Endothelial cell of umbilical vein (primary cell): Measurements from ENCODE around the gene BDP1. TPM values are rescaled to one million over a fixed set of nuclear protein-coding genes. Genes with fewer than 3 reads are reported as not detected.

Source experiments
- BruUV-seq: library from RNA; stranded (reverse); fragments of 400-500 nt; replicated peaks from 2 replicates; lab custom pipeline; 2021; lab: Mats Ljungman, UMichigan
- CTCF ChIA-PET: fragments of 300-600, 350-600 bp; sonication (Branson Sonifier 250); formaldehyde crosslinking; loops from one replicate; lab custom pipeline; 2021; ENCODE audit warnings: antibody characterized with exemption, inconsistent platforms; lab: Charles Lee
- POLR2A ChIA-PET: fragments of 300-600, 350-600 bp; sonication (Branson Sonifier 250); formaldehyde crosslinking; loops from one replicate; lab custom pipeline; 2021; ENCODE audit warnings: antibody characterized with exemption, inconsistent platforms; lab: Charles Lee
- DNase-seq: peaks from one replicate; pipeline ENCODE4 v3.0.0-alpha.2; 2011; ENCODE audit warnings: low read depth, low spot score
- FAIRE-seq: peaks from 2 replicates; lab custom pipeline; 2011; peaks lifted over from hg19 to GRCh38; lab: Jason Lieb, UNC
- H2AFZ ChIP-seq: 2 replicates; pipeline ENCODE4 v1.6.0; 2012; ENCODE audit warnings: low read depth, low read length, control low read depth, inconsistent platforms
- H3K27ac ChIP-seq: 2 replicates; pipeline ENCODE4 v1.5.1; 2011; ENCODE audit warnings: low read depth, mild to moderate bottlenecking, control low read depth, low read length, moderate library complexity; ENCODE audit not compliant: insufficient read depth
- H3K27me3 ChIP-seq, 2 experiments: 2 replicates each; pipeline versions ENCODE4 v1.6.0 to v1.6.1; 2011; ENCODE audit warnings: low read length in 2 of 2, mixed read lengths in 1 of 2; ENCODE audit not compliant: control insufficient read depth in 2 of 2, insufficient read depth in 2 of 2
- H3K36me3 ChIP-seq, 2 experiments: 2 replicates in 1 of 2; 3 replicates in 1 of 2; pipeline ENCODE4 v1.5.1; 2011; ENCODE audit warnings: low read length in 2 of 2, mild to moderate bottlenecking in 1 of 2, moderate library complexity in 1 of 2; ENCODE audit not compliant: control insufficient read depth in 2 of 2, insufficient read depth in 2 of 2; ENCODE audit errors: extremely low read depth in 1 of 2
- H3K4me1 ChIP-seq: 3 replicates; pipeline ENCODE4 v1.5.1; 2011; ENCODE audit warnings: mild to moderate bottlenecking, low read length; ENCODE audit not compliant: control insufficient read depth, insufficient read depth; ENCODE audit errors: extremely low read depth
- H3K4me2 ChIP-seq: 2 replicates; pipeline ENCODE4 v1.6.1; 2011; ENCODE audit warnings: low read length, control low read depth, mixed read lengths; ENCODE audit not compliant: insufficient read depth
- H3K4me3 ChIP-seq, 3 experiments: fragments of 200-600 bp in 1 of 3; sonication (generic), shearing (Covaris generic) in 1 of 3; replicated peaks in 1 of 3; 2 replicates each; pipeline ENCODE4 v1.5.1; 2011 to 2016; ENCODE audit warnings: control low read depth in 3 of 3, low read length in 3 of 3, mild to moderate bottlenecking in 2 of 3, inconsistent platforms in 1 of 3, low read depth in 1 of 3, moderate library complexity in 1 of 3; ENCODE audit not compliant: insufficient read depth in 1 of 3
- H3K79me2 ChIP-seq: 2 replicates; pipeline ENCODE4 v1.6.0; 2012; ENCODE audit warnings: low read length, inconsistent platforms; ENCODE audit not compliant: control insufficient read depth, insufficient read depth
- H3K9ac ChIP-seq: replicated peaks from 2 replicates; pipeline ENCODE3; 2011; ENCODE audit warnings: low read length, control low read depth; ENCODE audit not compliant: insufficient read depth; ENCODE audit errors: extremely low read depth
- H3K9me1 ChIP-seq: replicated peaks from 3 replicates; pipeline ENCODE4 v1.6.0; 2011; ENCODE audit warnings: mild to moderate bottlenecking, low read length; ENCODE audit not compliant: control insufficient read depth, insufficient read depth; ENCODE audit errors: extremely low read depth
- H3K9me3 ChIP-seq: replicated peaks from 2 replicates; pipeline ENCODE4 v1.5.1; 2012; ENCODE audit warnings: low read length, inconsistent platforms; ENCODE audit not compliant: control insufficient read depth, insufficient read depth
- H4K20me1 ChIP-seq: replicated peaks from 2 replicates; pipeline ENCODE3; 2011; ENCODE audit warnings: mild to moderate bottlenecking, low read length; ENCODE audit not compliant: control insufficient read depth, insufficient read depth; ENCODE audit errors: extremely low read depth
- CTCF ChIP-seq, 2 donors: IDR thresholded peaks; 1 replicate in 1 of 2; 2 replicates in 1 of 2; pipeline ENCODE4 v1.5.1; 2011; ENCODE audit warnings: low read length in 2 of 2, mild to moderate bottlenecking in 2 of 2, moderate library complexity in 2 of 2, control low read depth in 1 of 2, inconsistent platforms in 1 of 2, low read depth in 1 of 2; ENCODE audit not compliant: insufficient read depth in 1 of 2; ENCODE audit errors: extremely low read depth in 1 of 2
- EZH2 ChIP-seq: IDR thresholded peaks from 2 replicates; pipeline ENCODE4 v1.6.1; 2012; ENCODE audit warnings: borderline replicate concordance, low read depth, mild to moderate bottlenecking, moderate library complexity, low read length, inconsistent platforms; ENCODE audit not compliant: severe bottlenecking
- FOS ChIP-seq: IDR thresholded peaks from 2 replicates; pipeline ENCODE4 v1.6.1; 2011; ENCODE audit warnings: mild to moderate bottlenecking, low read length, moderate library complexity, borderline replicate concordance; ENCODE audit not compliant: insufficient read depth
- GATA2 ChIP-seq: IDR thresholded peaks from 2 replicates; pipeline ENCODE4 v1.7.0; 2011; ENCODE audit warnings: low read depth, mild to moderate bottlenecking, moderate library complexity, mixed read lengths, low read length; ENCODE audit not compliant: insufficient read length, insufficient read depth
- JUN ChIP-seq: IDR thresholded peaks from 2 replicates; pipeline ENCODE4 v1.6.1; 2011; ENCODE audit warnings: borderline replicate concordance, low read depth; ENCODE audit not compliant: insufficient read length, insufficient read depth
- MYC ChIP-seq: IDR thresholded peaks from one replicate; pipeline ENCODE4 v1.6.1; 2011; ENCODE audit warnings: mild to moderate bottlenecking, low read depth, low read length
- POLR2A ChIP-seq: IDR thresholded peaks from 2 replicates; pipeline ENCODE4 v1.6.1; 2012; ENCODE audit warnings: low read depth, mild to moderate bottlenecking, control low read depth, low read length
- POLR2AphosphoS5 ChIP-seq: IDR thresholded peaks from 2 replicates; pipeline ENCODE4 v1.6.1; 2012; ENCODE audit warnings: low read depth, mild to moderate bottlenecking, control low read depth, low read length, moderate library complexity; ENCODE audit not compliant: insufficient read depth
- dilution Hi-C: fragments of 300-500 bp; cut with MboI; formaldehyde crosslinking; loops from one replicate; pipeline ENCODE4 v1.15.0; 2019; ENCODE audit warnings: low sequenced_read_pairs; ENCODE audit not compliant: extremely low pct_ligation_motif_present
- intact Hi-C: fragments of 100-400 bp; cut with micrococcal nuclease; formaldehyde crosslinking; loops from one replicate; pipeline ENCODE4 v1.10.0; 2022
- polyA plus RNA-seq, 4 experiments: library from polyadenylated mRNA; depleted of rRNA in 3 of 4; stranded (reverse) in 3 of 4; unstranded in 1 of 4; fragments of >200 nt; gene quantifications; 2 replicates each; pipeline versions ENCODE4 v1.2.1 to v1.2.3, GENCODE V29; 2011 to 2012; ENCODE audit warnings: missing spikeins in 1 of 4
- total RNA-seq: library from RNA; stranded (reverse); gene quantifications from 2 replicates; pipeline ENCODE4 v1.2.3, GENCODE V29; 2021
- TF ChIP-seq, protein P1 (sequence below): IDR thresholded peaks from 2 replicates; pipeline ENCODE4 v1.6.1; 2011; ENCODE audit not compliant: insufficient read depth, insufficient read length

The BDP1 gene
- total and polyA plus RNA-seq, 2 donors (not counting 3 experiments of a cell fraction or from before 2014, with no cell fraction given), result 4.5 to 27.5 TPM

DNA sequence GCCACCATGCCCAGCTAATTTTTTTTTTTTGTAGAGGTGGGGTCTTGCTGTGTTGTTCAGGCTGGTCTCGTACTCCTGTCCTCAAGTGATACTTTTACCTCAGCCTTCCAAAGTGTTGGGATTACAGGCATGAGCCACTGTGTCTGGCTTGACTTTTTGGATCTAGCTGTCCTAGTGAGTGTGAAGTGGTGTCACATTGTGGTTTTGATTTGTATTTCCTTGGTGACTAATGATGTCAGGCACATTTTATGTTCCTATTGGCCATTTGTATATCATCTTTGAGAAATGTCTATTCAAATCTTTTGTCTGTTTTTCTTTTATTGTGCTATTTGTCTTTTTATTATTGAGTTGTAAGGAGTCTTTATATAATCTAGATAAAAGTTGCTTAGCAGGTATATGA is 78.2 kb downstream of the BDP1 start:
- CTCF ChIA-PET, result no interaction called here
- no peak overlapping the region for H3K4me2 ChIP-seq
- H3K36me3 ChIP-seq, result peaks cover 0 to 2% of the 10 kb centered on the region in 2 experiments
- no peak overlapping the region for H2AFZ ChIP-seq
- no peaks in the 10 kb centered on the region for H3K4me1 ChIP-seq
- H3K79me2 ChIP-seq, result no peaks in the 10 kb centered on the region
- no peaks in the 10 kb centered on the region for H4K20me1 ChIP-seq
- H3K27ac ChIP-seq, result no peak overlapping the region
- dilution Hi-C loops (no loop called here), intact Hi-C loops (no loop called here)
- no peak overlapping the region for H3K9ac ChIP-seq
- H3K4me3 ChIP-seq, result no peak overlapping the region
- H3K9me1 ChIP-seq, result no peaks in the 10 kb centered on the region
- FAIRE-seq (peak; percentile 15), DNase-seq (peak; percentile 51)
- no peak for TF ChIP-seq POLR2A
- no peak for TF ChIP-seq CTCF (IDR thresholded peaks at IDR 0.05; ENCODE audit: extremely low read depth in 1 of 2, insufficient read depth in 1 of 2, low read depth in 1 of 2, low read length in 2 of 2)
- no peak for TF ChIP-seq FOS
- H3K9me3 ChIP-seq, result no peaks in the 10 kb centered on the region
- POLR2A ChIA-PET, result no interaction called here
- BruUV-seq, result no TSS peak
- no peaks in the 10 kb centered on the region for H3K27me3 ChIP-seq

- DNase-seq, result no peak
- no peaks in the 10 kb centered on the region for H3K4me1 ChIP-seq
- no peak overlapping the region for H3K4me3 ChIP-seq
- dilution Hi-C loops (no loop called here), intact Hi-C loops (no loop called here)
- no peaks in the 10 kb centered on the region for H3K27me3 ChIP-seq
- POLR2A ChIA-PET, result no interaction called here
- H4K20me1 ChIP-seq, result no peaks in the 10 kb centered on the region
- no peak for FAIRE-seq
- H3K79me2 ChIP-seq, result no peaks in the 10 kb centered on the region
- CTCF ChIA-PET, result interaction anchor here (1.4 kb wide), 1 partner anchor 62 kb away, joined by 3 read pairs; no protein-coding TSS in a partner anchor
- peaks cover 0 to 2% of the 10 kb centered on the region in 2 experiments for H3K36me3 ChIP-seq
- no peak overlapping the region for H3K27ac ChIP-seq
- BruUV-seq, result no TSS peak
- TF ChIP-seq CTCF (IDR thresholded peaks at IDR 0.05; ENCODE audit: extremely low read depth in 1 of 2, insufficient read depth in 1 of 2, low read depth in 1 of 2, low read length in 2 of 2), result no peak
- TF ChIP-seq, protein P1, sequence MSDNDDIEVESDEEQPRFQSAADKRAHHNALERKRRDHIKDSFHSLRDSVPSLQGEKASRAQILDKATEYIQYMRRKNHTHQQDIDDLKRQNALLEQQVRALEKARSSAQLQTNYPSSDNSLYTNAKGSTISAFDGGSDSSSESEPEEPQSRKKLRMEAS, result no peak
- TF ChIP-seq FOS, result no peak
- no peak for TF ChIP-seq GATA2
- TF ChIP-seq MYC, result no peak
- TF ChIP-seq JUN, result no peak
- no peak for TF ChIP-seq EZH2
- TF ChIP-seq POLR2AphosphoS5, result no peak
- no peak for TF ChIP-seq POLR2A
- no peak overlapping the region for H2AFZ ChIP-seq
- H3K9me3 ChIP-seq, result no peaks in the 10 kb centered on the region
- no peak overlapping the region for H3K4me2 ChIP-seq
- H3K9me1 ChIP-seq, result no peaks in the 10 kb centered on the region
- no peak overlapping the region for H3K9ac ChIP-seq
Measured at GRCh38 chr5:71537687-71538086, 82.2 kb downstream of the BDP1 start.
